Cardiac fibroblast (primary cell): ENCODE results near the gene SPRTN.

Experiments
- DNase-seq, 2 donors: peaks; one replicate each; pipeline versions ENCODE4 v3.0.0 to v3.0.0-alpha.2; 2010; ENCODE audit warnings: low read depth in 2 of 2
- H3K4me3 ChIP-seq, 2 donors: replicated peaks in 1 of 2; 1 replicate in 1 of 2; 2 replicates in 1 of 2; pipeline ENCODE4 v1.5.1; 2011; ENCODE audit warnings: low read depth in 2 of 2, low read length in 2 of 2, mild to moderate bottlenecking in 2 of 2, moderate library complexity in 1 of 2
- CTCF ChIP-seq: IDR thresholded peaks from one replicate; pipeline ENCODE4 v1.5.1; 2011; ENCODE audit warnings: low read depth, mild to moderate bottlenecking, low read length, inconsistent platforms

SPRTN gene

GRCh38 chr1:231392389-231393131, 54.5 kb downstream of the SPRTN start:
- no peak for TF ChIP-seq CTCF
- no peak for DNase-seq
- H3K4me3 ChIP-seq = no peak overlapping the region

GRCh38 chr1:231393668-231394067, 55.6 kb downstream of the SPRTN start:
- DNase-seq = peak in 1 of 2 donors; percentile 28
- no peak for TF ChIP-seq CTCF
- H3K4me3 ChIP-seq = no peak overlapping the region

GRCh38 chr1:231395076-231395997, 57.2 kb downstream of the SPRTN start:
- TF ChIP-seq CTCF = no peak
- peak overlapping the region in 1 of 2 donors; percentile 13 for H3K4me3 ChIP-seq
- peak; percentile 97 for DNase-seq

GRCh38 chr1:231395998-231396390, 57.9 kb downstream of the SPRTN start:
- H3K4me3 ChIP-seq = no peak overlapping the region
- no peak for DNase-seq
- TF ChIP-seq CTCF = no peak

GRCh38 chr1:231396643-231397042, 58.5 kb downstream of the SPRTN start:
- no peak overlapping the region for H3K4me3 ChIP-seq
- DNase-seq = no peak
- TF ChIP-seq CTCF = no peak

- DNase-seq = no peak
- no peak overlapping the region for H3K4me3 ChIP-seq
- TF ChIP-seq CTCF = no peak
Measured at GRCh38 chr1:231397886-231398671, 60.0 kb downstream of the SPRTN start.
